Esophagus muscularis mucosa (tissue), 3 donors: ENCODE data around the gene PLCG1.

Experiments
- CTCF ChIP-seq, 3 experiments: fragments of 200-600 bp in 2 of 3; fragments of 450-650 bp in 1 of 3; sonication (generic) in 2 of 3; IDR thresholded peaks; one replicate each; pipeline ENCODE4 v1.5.1; 2017 to 2019; ENCODE audit warnings: antibody characterized with exemption in 3 of 3, mild to moderate bottlenecking in 2 of 3, moderate library complexity in 1 of 3
- EP300 ChIP-seq: sonication (generic); formaldehyde crosslinking; IDR thresholded peaks from one replicate; pipeline ENCODE4 v1.6.1; 2017; ENCODE audit warnings: antibody characterized with exemption

GRCh38 chr20:41145821-41146620 is 8.7 kb downstream of the PLCG1 start:
- no peak for TF ChIP-seq CTCF (IDR thresholded peaks at IDR 0.05)
- TF ChIP-seq EP300, result no peak
